ENCODE results near the gene FERMT1.

FERMT1 gene, protein sequence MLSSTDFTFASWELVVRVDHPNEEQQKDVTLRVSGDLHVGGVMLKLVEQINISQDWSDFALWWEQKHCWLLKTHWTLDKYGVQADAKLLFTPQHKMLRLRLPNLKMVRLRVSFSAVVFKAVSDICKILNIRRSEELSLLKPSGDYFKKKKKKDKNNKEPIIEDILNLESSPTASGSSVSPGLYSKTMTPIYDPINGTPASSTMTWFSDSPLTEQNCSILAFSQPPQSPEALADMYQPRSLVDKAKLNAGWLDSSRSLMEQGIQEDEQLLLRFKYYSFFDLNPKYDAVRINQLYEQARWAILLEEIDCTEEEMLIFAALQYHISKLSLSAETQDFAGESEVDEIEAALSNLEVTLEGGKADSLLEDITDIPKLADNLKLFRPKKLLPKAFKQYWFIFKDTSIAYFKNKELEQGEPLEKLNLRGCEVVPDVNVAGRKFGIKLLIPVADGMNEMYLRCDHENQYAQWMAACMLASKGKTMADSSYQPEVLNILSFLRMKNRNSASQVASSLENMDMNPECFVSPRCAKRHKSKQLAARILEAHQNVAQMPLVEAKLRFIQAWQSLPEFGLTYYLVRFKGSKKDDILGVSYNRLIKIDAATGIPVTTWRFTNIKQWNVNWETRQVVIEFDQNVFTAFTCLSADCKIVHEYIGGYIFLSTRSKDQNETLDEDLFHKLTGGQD

DNA sequence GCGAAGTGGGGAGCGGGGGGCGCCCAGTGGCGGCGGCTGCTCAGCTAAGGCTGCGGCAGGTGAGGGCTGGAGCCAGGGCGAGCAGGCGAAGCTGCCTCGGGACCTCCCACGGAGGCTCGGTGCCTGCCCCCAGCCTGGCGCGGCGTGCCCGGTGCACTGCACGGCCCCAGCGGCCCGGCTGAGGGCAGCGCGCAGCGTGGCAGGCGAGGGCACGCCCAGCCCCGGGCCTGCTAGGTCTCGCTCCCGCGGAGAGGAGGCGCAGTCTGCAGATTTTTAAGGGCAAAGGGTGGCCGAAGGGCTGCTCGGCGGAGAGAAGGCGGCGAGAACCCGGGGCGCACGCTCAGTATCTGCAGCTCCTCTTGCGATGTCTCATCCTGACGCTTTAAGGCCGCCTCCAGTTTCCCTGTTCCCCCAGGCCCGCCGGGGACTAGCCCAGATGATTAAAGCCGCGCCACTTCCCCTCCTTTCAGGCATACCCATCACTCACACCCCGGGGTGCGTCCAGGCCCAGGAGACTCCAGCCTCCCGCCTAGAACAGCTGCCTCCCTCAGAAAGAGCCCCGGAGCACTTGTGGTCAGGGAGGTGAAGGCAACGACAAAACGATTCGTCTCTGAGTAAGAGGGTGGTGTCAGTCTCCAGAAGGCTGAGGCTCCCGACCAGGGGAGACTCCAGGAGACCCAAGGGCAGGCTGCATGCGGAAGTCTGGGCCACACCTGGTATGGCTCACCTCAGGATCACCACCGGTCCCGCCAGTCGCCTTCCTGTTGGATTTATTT lies at the start of gene FERMT1:
Gene FERMT1, minus strand, starts transcription at position 158 of the 776 bp plus-strand sequence. CDS start 3,476 bp downstream, outside the sequence.
- H3K4me3 ChIP-seq (ENCODE audit: low read depth, low read length), result peak within 1 kb of the TSS; percentile 62
- no peaks in the 10 kb centered on the region for H3K9me3 ChIP-seq (ENCODE audit: control insufficient read depth, insufficient read depth, low read depth, low read length)
- H3K27me3 ChIP-seq (ENCODE audit: control insufficient read depth, insufficient read depth, low read length), result peaks cover 15% of the 10 kb centered on the region
- H3K36me3 ChIP-seq (ENCODE audit: control insufficient read depth, insufficient read depth, low read length), result peaks cover 3% of the 10 kb centered on the region; the same call in 1 of the 2 replicates
- peaks cover 17% of the 10 kb centered on the region; the same call in 1 of the 2 replicates for H3K4me1 ChIP-seq (ENCODE audit: control insufficient read depth, insufficient read depth, low read length)
- no peak within 1 kb of the TSS for H3K27ac ChIP-seq (ENCODE audit: low read depth, low read length)
- H3K9ac ChIP-seq (ENCODE audit: low read length), result peak within 1 kb of the TSS; percentile 61

DNA sequence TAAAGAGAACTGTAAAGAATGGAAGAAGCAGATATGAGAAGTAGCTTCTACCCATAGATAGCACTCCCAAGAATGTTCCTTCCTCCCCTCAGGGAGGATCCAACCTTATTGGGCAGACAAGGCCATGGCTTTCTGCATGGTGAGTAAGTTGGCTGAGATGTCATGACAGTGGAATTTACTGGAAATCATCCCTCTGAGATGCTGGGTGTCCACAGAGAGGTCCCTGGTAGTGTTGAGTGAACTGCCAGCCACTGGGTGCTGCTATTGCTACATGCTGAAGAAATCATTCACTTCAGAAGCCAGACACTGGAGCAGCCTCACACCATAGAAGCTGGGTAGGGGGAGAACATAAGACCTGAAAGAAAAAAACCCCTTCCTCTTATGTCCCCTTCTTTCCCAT lies 46.4 kb upstream of the FERMT1 start:
- peaks cover 6% of the 10 kb centered on the region; the same call in 1 of the 2 replicates for H3K4me1 ChIP-seq (ENCODE audit: control insufficient read depth, insufficient read depth, low read length)
- H3K9me3 ChIP-seq (ENCODE audit: control insufficient read depth, insufficient read depth, low read depth, low read length), result peaks cover 8% of the 10 kb centered on the region; the same call in 1 of the 2 replicates
- no peak overlapping the region for H3K27ac ChIP-seq (ENCODE audit: low read depth, low read length)
- H3K27me3 ChIP-seq (ENCODE audit: control insufficient read depth, insufficient read depth, low read length), result no peaks in the 10 kb centered on the region
- no peak overlapping the region for H3K9ac ChIP-seq (ENCODE audit: low read length)
- H3K36me3 ChIP-seq (ENCODE audit: control insufficient read depth, insufficient read depth, low read length), result no peaks in the 10 kb centered on the region
- H3K4me3 ChIP-seq (ENCODE audit: low read depth, low read length), result no peak overlapping the region

DNA sequence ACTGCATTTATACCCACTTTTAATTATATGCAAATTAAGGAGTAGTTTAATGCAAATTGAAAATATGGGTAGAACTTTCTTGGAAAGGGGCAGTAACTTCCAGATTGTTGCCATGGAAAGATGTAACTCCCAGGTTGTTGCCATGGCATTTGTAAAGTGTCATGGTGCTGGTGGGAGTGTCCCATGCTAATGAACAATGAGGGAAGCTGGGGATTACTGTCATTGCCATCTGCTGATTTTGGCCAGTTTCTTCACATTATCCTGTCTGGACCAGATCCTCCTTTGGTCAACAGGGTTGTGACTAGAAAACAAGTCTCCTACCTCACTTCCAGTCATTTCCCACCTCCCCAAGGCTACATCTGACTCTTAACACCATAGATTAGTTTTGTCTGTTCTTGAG lies 45.4 kb upstream of the FERMT1 start:
- Histone ChIP-seq H3K4me3 (ENCODE audit: low read depth, low read length) (no peak overlapping the region), H3K4me1 (ENCODE audit: control insufficient read depth, insufficient read depth, low read length) (peaks cover 6% of the 10 kb centered on the region; the same call in 1 of the 2 replicates), H3K9me3 (ENCODE audit: control insufficient read depth, insufficient read depth, low read depth, low read length) (peaks cover 8% of the 10 kb centered on the region; the same call in 1 of the 2 replicates), H3K27me3 (ENCODE audit: control insufficient read depth, insufficient read depth, low read length) (no peaks in the 10 kb centered on the region), H3K36me3 (ENCODE audit: control insufficient read depth, insufficient read depth, low read length) (no peaks in the 10 kb centered on the region), H3K9ac (ENCODE audit: low read length) (no peak overlapping the region), H3K27ac (ENCODE audit: low read depth, low read length) (no peak overlapping the region)

DNA sequence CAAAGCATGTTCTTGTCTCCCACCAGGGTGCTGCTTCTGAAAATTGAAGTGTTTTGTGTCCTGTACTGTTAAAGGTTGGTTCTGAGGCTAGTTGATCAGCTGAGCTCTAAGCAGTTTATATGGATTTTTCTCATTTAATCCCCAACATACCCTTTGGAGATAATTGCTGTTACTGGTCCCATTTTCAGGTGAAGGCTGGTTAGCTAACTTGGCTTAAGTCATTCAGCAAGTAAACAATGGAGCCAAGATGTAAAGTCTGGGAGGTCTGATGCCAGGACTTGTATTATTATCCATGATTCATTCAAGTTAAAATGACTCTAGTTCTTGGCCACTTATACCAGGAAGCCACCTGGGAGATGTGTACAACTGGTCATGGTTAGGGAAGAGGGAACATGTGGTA lies 42.5 kb upstream of the FERMT1 start:
- peaks cover 6% of the 10 kb centered on the region; the same call in 1 of the 2 replicates for H3K4me1 ChIP-seq (ENCODE audit: control insufficient read depth, insufficient read depth, low read length)
- no peak overlapping the region for H3K9ac ChIP-seq (ENCODE audit: low read length)
- H3K9me3 ChIP-seq (ENCODE audit: control insufficient read depth, insufficient read depth, low read depth, low read length), result peaks cover 6% of the 10 kb centered on the region; the same call in 1 of the 2 replicates
- no peaks in the 10 kb centered on the region for H3K27me3 ChIP-seq (ENCODE audit: control insufficient read depth, insufficient read depth, low read length)
- no peaks in the 10 kb centered on the region for H3K36me3 ChIP-seq (ENCODE audit: control insufficient read depth, insufficient read depth, low read length)
- H3K27ac ChIP-seq (ENCODE audit: low read depth, low read length), result no peak overlapping the region
- no peak overlapping the region for H3K4me3 ChIP-seq (ENCODE audit: low read depth, low read length)

DNA sequence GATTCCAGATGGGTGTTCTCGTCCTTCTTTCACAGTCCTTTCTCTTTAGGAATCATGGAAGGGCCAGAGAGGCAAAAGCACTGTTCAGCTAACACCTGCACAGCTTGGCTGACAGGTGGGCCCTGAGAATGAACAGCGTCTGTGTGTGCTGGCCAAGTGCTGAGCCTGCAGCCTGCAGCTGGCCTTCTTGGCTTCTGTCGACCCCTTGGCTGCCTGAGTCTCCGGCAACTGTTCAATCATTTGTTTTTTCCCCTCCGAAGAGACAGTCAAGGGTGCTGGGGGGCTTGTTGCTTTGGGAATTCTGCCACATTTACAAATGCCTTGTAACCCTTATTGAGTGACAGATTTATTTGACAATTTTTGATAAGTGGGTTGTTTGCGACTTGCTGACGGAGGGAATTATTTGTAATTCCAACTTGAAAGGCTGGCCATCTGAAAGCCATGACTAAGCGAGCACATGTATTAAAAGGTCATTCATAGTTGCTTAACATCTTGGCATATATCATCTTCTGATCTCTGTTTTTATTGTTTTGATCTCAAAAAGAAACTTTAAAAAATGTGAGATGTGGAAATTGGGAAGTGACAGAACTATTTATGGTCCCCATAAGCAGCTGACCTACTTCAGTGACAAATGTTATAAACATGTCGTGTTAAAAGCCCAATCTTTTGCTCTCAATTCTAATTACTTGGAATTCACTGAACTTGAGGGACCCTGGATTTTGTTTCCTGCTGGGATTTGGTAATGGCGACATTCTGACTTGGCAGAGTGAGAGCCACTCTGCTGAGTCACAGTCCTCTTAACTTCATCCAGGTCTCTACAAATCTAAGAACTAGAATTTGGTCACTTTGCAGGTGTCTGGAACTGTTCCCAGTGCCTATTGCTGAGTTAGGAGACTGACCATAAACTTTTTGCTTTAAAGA lies 41.9 kb upstream of the FERMT1 start:
- Histone ChIP-seq H3K36me3 (ENCODE audit: control insufficient read depth, insufficient read depth, low read length) (no peaks in the 10 kb centered on the region), H3K27ac (ENCODE audit: low read depth, low read length) (no peak overlapping the region), H3K4me3 (ENCODE audit: low read depth, low read length) (no peak overlapping the region), H3K9ac (ENCODE audit: low read length) (no peak overlapping the region), H3K27me3 (ENCODE audit: control insufficient read depth, insufficient read depth, low read length) (no peaks in the 10 kb centered on the region), H3K9me3 (ENCODE audit: control insufficient read depth, insufficient read depth, low read depth, low read length) (peaks cover 6% of the 10 kb centered on the region; the same call in 1 of the 2 replicates), H3K4me1 (ENCODE audit: control insufficient read depth, insufficient read depth, low read length) (peaks cover 6% of the 10 kb centered on the region; the same call in 1 of the 2 replicates)

DNA sequence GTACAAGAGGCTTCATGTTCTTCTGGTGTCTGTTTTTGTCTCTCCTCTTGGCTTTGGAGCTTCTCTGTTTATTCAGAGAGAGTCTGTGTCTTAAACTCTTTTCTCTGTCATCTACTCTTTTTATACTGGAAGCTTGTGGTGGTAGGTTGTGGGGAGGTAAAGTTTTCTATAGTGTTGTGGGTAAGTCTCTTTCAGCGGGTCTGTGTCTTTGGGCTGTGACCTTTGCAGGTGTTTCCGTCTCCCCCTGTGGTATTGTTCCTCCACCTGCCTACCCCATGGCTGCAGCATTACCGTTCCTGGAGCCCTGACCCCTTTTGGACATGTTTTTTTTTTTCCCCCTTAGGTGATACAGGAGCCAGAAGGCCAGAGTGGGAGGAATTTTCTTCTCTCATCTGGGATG lies 37.9 kb upstream of the FERMT1 start:
- Histone ChIP-seq H3K4me3 (ENCODE audit: low read depth, low read length) (no peak overlapping the region), H3K9ac (ENCODE audit: low read length) (no peak overlapping the region), H3K4me1 (ENCODE audit: control insufficient read depth, insufficient read depth, low read length) (peaks cover 6% of the 10 kb centered on the region; the same call in 1 of the 2 replicates), H3K27me3 (ENCODE audit: control insufficient read depth, insufficient read depth, low read length) (no peaks in the 10 kb centered on the region), H3K27ac (ENCODE audit: low read depth, low read length) (no peak overlapping the region), H3K9me3 (ENCODE audit: control insufficient read depth, insufficient read depth, low read depth, low read length) (peaks cover 20% of the 10 kb centered on the region), H3K36me3 (ENCODE audit: control insufficient read depth, insufficient read depth, low read length) (no peaks in the 10 kb centered on the region)

DNA sequence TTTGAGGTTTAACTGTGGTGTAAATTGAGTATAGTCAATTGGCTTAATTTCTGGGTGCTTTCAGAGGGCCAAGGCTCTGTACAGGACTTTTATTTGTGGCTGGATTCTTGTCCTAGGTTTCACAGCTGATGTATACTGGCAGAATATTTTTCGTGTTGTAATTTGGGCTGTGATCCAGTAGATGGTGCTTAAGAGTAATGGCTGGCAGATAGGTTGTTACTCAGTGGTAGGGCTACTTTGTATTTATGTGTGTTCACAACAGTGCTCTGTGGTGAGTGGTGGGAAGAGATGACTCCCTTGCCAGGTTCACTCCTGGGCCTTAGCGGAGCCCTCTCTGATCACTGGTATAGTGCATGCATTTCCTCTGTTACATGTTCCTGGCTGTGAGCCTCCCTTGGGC lies 34.5 kb upstream of the FERMT1 start:
- H3K27ac ChIP-seq (ENCODE audit: low read depth, low read length), result no peak overlapping the region
- H3K9ac ChIP-seq (ENCODE audit: low read length), result no peak overlapping the region
- no peaks in the 10 kb centered on the region for H3K27me3 ChIP-seq (ENCODE audit: control insufficient read depth, insufficient read depth, low read length)
- H3K36me3 ChIP-seq (ENCODE audit: control insufficient read depth, insufficient read depth, low read length), result no peaks in the 10 kb centered on the region
- no peak overlapping the region for H3K4me3 ChIP-seq (ENCODE audit: low read depth, low read length)
- H3K4me1 ChIP-seq (ENCODE audit: control insufficient read depth, insufficient read depth, low read length), result no peaks in the 10 kb centered on the region
- peaks cover 20% of the 10 kb centered on the region for H3K9me3 ChIP-seq (ENCODE audit: control insufficient read depth, insufficient read depth, low read depth, low read length)

DNA sequence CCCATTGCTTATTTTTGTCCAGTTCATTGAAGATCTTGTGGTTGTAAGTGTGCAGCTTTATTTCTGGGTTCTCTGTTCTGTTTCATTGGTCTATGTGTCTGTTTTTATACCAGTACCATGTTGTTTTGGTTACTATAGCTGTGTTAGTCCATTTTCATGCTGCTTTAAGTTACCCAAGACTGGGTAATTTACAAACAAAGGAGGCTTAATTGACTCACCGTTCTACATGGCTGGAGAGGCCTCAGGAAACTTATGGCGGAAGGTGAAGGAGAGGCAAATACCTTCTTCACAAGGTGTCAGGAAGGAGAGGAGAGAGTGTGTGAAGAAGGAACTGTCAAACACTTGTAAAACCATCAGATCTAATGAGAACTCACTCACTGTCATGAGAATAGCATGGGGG lies 29.9 kb upstream of the FERMT1 start:
- no peak overlapping the region for H3K4me3 ChIP-seq (ENCODE audit: low read depth, low read length)
- no peaks in the 10 kb centered on the region for H3K4me1 ChIP-seq (ENCODE audit: control insufficient read depth, insufficient read depth, low read length)
- H3K27me3 ChIP-seq (ENCODE audit: control insufficient read depth, insufficient read depth, low read length), result no peaks in the 10 kb centered on the region
- H3K9ac ChIP-seq (ENCODE audit: low read length), result no peak overlapping the region
- peaks cover 21% of the 10 kb centered on the region for H3K9me3 ChIP-seq (ENCODE audit: control insufficient read depth, insufficient read depth, low read depth, low read length)
- H3K36me3 ChIP-seq (ENCODE audit: control insufficient read depth, insufficient read depth, low read length), result no peaks in the 10 kb centered on the region
- no peak overlapping the region for H3K27ac ChIP-seq (ENCODE audit: low read depth, low read length)

DNA sequence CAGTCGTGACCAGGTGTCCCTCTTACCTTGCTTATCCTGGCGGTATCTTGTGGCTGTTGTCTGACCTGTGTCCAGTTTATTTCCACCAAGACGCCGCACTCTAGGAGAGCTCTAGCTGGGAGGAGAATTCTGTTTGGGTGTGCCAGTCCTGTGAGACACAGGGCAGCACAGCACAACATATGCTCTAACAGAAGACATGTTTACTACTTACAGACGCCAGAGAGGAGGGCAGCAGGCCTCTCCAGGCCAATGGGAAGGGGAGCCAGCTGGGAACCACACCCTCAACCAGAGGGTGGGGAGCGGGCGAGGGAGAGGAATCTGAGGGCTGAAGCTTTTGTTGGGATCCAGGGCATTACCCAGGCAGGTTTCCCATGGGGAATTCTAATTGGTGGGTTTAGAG lies 25.2 kb upstream of the FERMT1 start:
- Histone ChIP-seq H3K9me3 (ENCODE audit: control insufficient read depth, insufficient read depth, low read depth, low read length) (peaks cover 13% of the 10 kb centered on the region; the same call in 1 of the 2 replicates), H3K4me1 (ENCODE audit: control insufficient read depth, insufficient read depth, low read length) (no peaks in the 10 kb centered on the region), H3K4me3 (ENCODE audit: low read depth, low read length) (no peak overlapping the region), H3K36me3 (ENCODE audit: control insufficient read depth, insufficient read depth, low read length) (no peaks in the 10 kb centered on the region), H3K27me3 (ENCODE audit: control insufficient read depth, insufficient read depth, low read length) (no peaks in the 10 kb centered on the region), H3K27ac (ENCODE audit: low read depth, low read length) (no peak overlapping the region), H3K9ac (ENCODE audit: low read length) (no peak overlapping the region)
